Rectal smooth muscle tissue (tissue), 1 donor: ENCODE data around the gene NARS2.
"Not testable (repeated sequence)": the region's sequence is repeated elsewhere in the genome, so short reads cannot be mapped to it uniquely, and the experiment has no call there.

Experiments
- H3K27ac ChIP-seq: one replicate; pipeline ENCODE4 v1.7.0; 2013; ENCODE audit warnings: low read depth, low read length, inconsistent platforms
- H3K27me3 ChIP-seq: one replicate; pipeline ENCODE4 v1.7.0; 2013; ENCODE audit warnings: low read length; ENCODE audit not compliant: control insufficient read depth, insufficient read depth
- H3K36me3 ChIP-seq: one replicate; pipeline ENCODE4 v1.7.0; 2013; ENCODE audit warnings: low read length; ENCODE audit not compliant: control insufficient read depth, insufficient read depth
- H3K4me1 ChIP-seq: one replicate; pipeline ENCODE4 v1.7.0; 2013; ENCODE audit warnings: low read length; ENCODE audit not compliant: control insufficient read depth, insufficient read depth
- H3K4me3 ChIP-seq: one replicate; pipeline ENCODE4 v1.7.0; 2013; ENCODE audit warnings: low read length
- H3K9ac ChIP-seq: one replicate; pipeline ENCODE4 v1.7.0; 2013; ENCODE audit warnings: low read length

Gene NARS2

DNA sequence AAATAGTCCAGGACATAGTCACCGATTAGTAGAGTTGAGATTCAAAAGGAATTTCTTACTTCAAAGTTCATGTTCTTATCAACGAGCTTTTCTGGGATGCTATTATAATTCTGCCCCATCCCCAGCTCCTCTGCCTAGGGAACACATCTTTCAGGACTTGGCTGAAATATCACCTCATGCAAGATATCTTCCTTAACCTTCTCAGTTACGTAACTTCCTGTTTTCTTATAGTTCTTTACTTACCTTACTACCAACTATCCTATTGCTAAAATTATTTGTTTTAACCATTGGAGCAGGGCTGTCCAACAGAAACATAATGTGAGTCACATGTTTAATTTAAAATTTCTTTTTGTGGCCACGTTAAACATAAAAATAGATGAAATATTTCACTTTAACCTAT is 2.3 kb downstream of the NARS2 start:
- no peak overlapping the region for H3K9ac ChIP-seq
- no peak overlapping the region for H3K27ac ChIP-seq

DNA sequence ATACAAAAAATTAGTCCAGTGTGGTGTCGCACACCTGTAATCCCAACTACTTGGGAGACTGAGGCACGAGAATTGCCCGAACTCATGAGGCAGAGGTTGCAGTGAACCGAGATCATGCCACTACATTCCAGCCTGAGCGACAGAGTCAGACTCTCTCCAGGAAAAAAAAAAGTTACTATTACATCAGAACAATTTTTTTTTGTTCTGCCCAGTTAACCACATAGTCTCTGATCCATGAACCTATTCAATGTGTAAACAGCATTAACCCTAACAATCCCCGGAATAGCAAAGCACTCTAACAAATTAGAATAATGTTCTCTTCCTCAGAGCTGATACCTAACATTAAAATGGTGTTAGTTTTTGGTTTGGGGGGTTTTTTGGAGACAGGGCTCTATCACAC is 4.6 kb downstream of the NARS2 start:
- H3K27ac ChIP-seq, result no peak overlapping the region
- no peaks in the 10 kb centered on the region for H3K27me3 ChIP-seq
- H3K36me3 ChIP-seq, result no peaks in the 10 kb centered on the region
- H3K4me1 ChIP-seq, result no peaks in the 10 kb centered on the region
- H3K4me3 ChIP-seq, result no peak overlapping the region
- H3K9ac ChIP-seq, result no peak overlapping the region

More for the DNA sequence above, 2.3 kb downstream of the NARS2 start:
- Histone ChIP-seq H3K4me3 (no peak overlapping the region), H3K4me1 (no peaks in the 10 kb centered on the region), H3K27me3 (no peaks in the 10 kb centered on the region), H3K36me3 (no peaks in the 10 kb centered on the region)

DNA sequence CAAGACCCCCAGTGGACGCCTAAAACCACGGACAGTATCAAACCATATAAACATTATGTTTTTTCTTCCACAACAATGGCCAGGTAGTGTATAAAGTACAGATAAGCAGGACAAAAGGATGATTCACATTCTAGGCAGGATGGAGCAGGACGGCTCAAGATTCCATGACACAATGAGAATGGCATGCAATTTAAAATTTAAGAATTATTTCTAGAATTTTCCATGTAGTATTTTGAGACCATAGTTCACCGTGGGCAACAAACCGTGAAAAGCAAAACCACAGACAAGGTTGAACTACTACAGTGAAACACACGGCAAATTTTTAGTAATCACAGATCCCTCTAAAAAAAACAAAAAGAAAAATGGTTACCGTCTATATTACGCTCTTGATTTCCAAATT is 7.5 kb downstream of the NARS2 start:
- no peaks in the 10 kb centered on the region for H3K36me3 ChIP-seq
- no peak overlapping the region for H3K27ac ChIP-seq
- H3K9ac ChIP-seq, result no peak overlapping the region
- peaks cover 2% of the 10 kb centered on the region for H3K4me1 ChIP-seq
- H3K4me3 ChIP-seq, result no peak overlapping the region
- no peaks in the 10 kb centered on the region for H3K27me3 ChIP-seq

DNA sequence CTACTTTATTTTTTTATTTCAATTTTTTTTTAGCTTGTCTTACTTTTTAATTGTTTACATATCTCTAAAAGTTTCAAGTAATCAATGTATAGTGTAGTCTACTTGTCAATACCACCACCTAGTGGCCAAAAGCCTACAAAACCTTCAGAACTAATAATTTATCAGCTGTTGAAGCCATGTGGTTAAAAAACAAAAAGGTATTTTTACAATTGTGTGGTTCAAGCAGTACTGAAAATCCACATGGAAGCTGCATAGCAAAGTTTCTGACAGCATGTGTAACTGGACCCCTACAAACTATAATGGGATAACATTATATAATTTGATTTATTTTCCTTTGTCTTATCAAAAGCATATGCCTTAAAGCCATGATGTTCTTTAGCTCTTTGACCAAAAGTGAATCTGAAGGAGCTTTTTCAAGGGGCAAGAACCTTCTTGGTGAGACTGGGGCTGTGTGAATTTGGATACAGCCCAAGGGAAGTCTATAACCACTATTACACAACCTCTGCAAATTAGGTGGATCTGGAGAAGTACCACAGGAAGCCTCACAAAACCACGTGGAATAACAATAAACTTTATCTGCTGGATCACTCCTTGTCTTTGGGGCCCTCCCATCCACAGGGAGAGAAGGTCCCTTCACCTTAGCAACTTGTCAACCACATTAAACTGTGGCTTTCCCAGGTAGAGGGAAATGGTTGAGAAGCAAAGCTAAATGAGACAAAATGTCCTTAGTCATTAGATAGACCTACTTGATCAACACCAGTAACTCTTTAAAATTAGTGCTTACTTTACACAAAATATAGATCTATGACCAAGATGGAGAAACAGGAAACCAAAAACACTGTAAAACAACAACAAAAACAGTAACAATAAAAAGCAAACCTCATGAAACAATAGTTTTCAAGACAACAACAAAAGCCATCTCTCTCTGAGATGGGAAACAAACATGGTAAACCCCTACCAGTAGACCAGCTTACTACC is 9.9 kb downstream of the NARS2 start:
- Histone ChIP-seq H3K4me3 (no peak overlapping the region), H3K36me3 (no peaks in the 10 kb centered on the region), H3K4me1 (peaks cover 4% of the 10 kb centered on the region), H3K27ac (no peak overlapping the region), H3K27me3 (no peaks in the 10 kb centered on the region), H3K9ac (no peak overlapping the region)

DNA sequence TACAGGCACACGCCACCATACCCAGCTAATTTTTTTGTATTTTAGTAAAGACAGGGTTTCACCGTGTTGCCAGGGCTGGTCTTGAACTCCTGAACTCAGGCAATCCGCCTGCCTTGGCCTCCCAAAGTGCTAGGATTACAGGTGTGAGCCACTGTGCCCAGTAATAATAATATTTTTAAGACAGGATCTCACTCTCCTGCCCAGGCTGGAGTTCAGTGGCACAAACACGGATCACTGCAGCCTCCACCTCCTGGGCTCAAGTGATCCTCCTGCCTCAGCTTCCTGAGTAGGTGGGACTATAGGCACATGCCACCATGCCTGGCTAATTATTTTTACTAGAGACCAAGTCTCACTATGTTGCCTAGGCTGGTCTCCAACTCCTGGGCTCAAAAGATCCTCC is 10.6 kb downstream of the NARS2 start:
- not testable (repeated sequence) for H3K27ac ChIP-seq, H3K27me3 ChIP-seq, H3K4me1 ChIP-seq, H3K36me3 ChIP-seq, H3K9ac ChIP-seq, H3K4me3 ChIP-seq

DNA sequence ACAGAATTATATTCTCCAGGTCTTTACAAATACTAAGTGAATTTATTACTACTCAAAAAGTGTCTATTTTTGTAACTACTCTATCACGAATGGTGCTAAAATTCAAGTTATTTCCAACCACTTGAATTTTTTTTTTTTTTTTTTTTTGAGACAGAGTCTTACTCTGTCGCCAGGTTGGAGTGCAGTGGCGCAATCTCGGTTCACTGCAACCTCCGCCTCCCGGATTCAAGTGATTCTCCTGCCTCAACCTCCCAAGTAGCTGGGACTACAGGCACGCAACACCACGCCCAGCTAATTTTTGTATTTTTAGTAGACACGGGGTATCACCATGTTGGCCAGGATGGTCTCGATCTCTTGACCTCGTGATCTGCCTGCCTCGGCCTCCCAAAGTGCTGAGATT is 11.6 kb downstream of the NARS2 start:
- H3K36me3 ChIP-seq, H3K27ac ChIP-seq, H3K4me1 ChIP-seq, H3K27me3 ChIP-seq, H3K4me3 ChIP-seq, H3K9ac ChIP-seq: not testable (repeated sequence)

DNA sequence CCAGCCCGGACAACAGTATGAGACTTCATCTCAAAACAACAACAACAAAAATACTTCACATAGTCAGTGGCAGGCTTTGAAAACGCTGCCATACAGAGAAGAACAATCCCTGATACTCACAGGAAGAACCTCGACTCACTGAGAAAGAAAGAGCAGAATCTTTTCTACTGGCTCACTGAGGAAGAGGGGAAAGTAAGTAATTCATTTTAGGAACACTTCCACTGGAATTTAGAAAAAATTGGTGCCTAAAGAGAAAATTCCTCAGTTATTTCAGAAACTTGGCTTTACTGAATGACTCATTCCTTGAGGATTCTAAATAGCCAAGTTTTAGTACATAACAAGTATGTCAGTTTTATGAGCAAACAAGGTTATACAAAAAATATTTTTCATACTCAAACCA is 12.3 kb downstream of the NARS2 start:
- Histone ChIP-seq H3K36me3 (no peaks in the 10 kb centered on the region), H3K27ac (peak overlapping the region; percentile 31), H3K4me1 (peaks cover 4% of the 10 kb centered on the region), H3K27me3 (no peaks in the 10 kb centered on the region), H3K4me3 (no peak overlapping the region), H3K9ac (no peak overlapping the region)

DNA sequence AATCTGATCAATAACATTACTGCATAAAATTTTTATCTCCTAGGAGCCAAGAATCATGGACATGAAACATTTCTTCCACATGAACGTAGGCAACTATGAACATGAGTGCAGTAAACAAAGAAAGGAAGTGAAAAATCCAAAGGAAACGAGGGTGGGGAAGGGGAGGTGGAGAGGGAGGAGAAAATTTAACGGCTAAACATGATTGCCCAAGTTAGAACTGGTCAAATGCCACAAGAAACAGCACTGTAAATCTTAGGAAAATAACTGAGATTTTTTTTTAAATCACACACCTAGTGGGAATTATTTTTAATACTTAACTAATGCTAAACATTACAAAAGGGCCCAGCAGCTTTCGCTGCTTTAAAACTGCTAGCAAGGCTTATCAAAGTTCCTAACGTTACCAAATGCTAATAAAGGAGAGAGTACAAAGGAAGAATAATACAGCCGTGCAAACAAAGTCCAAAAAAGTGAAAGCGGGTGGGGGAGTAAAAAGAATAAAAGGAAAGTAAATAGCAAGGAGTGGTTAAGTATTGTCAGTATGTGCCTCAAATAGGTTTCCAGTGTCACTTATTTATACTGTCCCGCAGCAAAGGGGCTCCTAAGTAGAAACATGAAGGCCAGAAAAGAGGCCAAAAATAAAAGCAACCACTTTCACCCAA is 13.7 kb downstream of the NARS2 start:
- H3K4me1 ChIP-seq, result peaks cover 4% of the 10 kb centered on the region

DNA sequence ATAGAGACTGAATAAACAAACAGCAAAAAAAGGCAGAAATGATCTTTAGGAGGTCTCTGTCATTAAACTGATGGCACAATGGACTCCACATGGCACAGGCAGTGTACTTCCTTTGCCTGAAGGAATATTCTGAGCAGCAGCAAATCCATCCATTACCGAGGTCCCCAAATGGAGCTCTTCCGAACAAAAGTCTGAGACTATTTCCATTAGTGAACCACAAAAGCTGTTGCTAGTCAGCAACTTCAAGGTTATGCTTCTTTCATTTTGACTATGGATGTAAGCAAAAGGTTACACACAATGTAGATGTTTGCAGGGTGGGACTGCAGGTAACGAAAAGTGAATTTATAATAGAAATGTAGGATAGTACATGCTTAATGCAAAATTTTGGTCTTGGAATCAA is 14.5 kb downstream of the NARS2 start:
- Histone ChIP-seq H3K27ac (no peak overlapping the region), H3K4me1 (peaks cover 4% of the 10 kb centered on the region)

More for the DNA sequence above, 13.7 kb downstream of the NARS2 start:
- H3K27ac ChIP-seq, result no peak overlapping the region
- no peak overlapping the region for H3K9ac ChIP-seq
- no peak overlapping the region for H3K4me3 ChIP-seq
- H3K27me3 ChIP-seq, result no peaks in the 10 kb centered on the region
- H3K36me3 ChIP-seq, result no peaks in the 10 kb centered on the region

DNA sequence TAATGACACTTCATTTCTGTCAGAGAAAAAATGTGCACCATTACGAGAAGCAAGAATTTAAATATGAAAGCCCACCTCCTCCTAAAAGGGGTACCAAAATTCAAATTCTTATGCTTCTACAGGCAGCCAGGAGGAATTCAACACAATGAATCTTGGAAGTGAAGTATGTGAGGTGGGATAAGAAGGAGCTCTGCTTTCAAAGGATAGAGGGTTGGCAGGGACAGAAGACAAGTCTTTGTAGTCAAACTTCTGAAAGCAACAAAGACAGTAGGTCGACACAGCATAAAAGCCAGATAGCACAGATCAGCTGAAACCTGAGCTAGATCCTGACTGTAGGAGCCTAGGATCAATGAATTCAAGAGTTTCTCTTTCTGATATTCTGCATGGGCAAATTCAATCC is 17.4 kb downstream of the NARS2 start:
- Histone ChIP-seq H3K4me3 (no peak overlapping the region), H3K9ac (no peak overlapping the region), H3K36me3 (no peaks in the 10 kb centered on the region), H3K4me1 (peaks cover 2% of the 10 kb centered on the region), H3K27ac (no peak overlapping the region), H3K27me3 (no peaks in the 10 kb centered on the region)

More for the DNA sequence above, 14.5 kb downstream of the NARS2 start:
- H3K27me3 ChIP-seq, result no peaks in the 10 kb centered on the region
- no peak overlapping the region for H3K4me3 ChIP-seq
- no peak overlapping the region for H3K9ac ChIP-seq
- H3K36me3 ChIP-seq, result no peaks in the 10 kb centered on the region

DNA sequence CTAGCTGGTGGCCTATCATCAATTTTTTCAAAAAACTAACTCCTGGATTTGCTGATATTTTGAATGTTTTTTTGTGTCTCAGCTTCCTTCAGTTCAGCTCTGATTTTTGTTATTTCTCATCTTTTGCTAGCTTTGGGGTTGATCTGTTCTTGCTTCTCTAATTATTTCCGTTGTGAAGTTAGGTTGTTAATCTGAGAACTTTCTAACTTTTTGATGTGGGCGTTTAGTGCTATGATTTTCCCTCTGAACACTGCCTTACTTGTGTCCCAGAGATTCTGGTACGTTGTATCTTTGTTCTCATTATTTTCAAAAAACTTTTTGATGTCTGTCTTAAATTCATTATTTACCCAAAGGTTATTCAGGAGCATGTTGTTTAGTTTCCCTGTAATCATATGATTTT is 19.1 kb downstream of the NARS2 start:
- Histone ChIP-seq H3K4me1 (no peaks in the 10 kb centered on the region), H3K4me3 (no peak overlapping the region), H3K36me3 (no peaks in the 10 kb centered on the region), H3K27ac (no peak overlapping the region), H3K9ac (no peak overlapping the region), H3K27me3 (no peaks in the 10 kb centered on the region)

DNA sequence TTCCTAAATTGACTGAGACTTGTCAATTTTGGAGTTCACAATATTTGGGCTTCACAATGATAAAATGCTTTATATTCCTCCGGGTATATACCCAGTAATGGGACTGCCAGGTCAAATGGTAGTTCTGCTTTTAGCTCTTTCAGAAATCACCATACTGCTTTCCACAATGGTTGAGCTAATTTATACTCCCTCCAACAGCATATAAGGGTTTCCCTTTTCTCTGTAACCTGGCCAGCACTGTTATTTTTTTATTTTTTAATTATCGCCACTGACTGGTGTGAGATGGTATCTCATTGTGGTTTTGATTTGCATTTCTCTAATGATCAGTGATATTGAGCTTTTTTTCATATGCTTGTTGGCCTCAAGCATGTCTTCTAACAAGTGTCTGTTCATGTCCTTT is 21.8 kb downstream of the NARS2 start:
- Histone ChIP-seq H3K4me1 (no peaks in the 10 kb centered on the region), H3K9ac (no peak overlapping the region), H3K4me3 (no peak overlapping the region), H3K27me3 (no peaks in the 10 kb centered on the region), H3K36me3 (no peaks in the 10 kb centered on the region), H3K27ac (no peak overlapping the region)

DNA sequence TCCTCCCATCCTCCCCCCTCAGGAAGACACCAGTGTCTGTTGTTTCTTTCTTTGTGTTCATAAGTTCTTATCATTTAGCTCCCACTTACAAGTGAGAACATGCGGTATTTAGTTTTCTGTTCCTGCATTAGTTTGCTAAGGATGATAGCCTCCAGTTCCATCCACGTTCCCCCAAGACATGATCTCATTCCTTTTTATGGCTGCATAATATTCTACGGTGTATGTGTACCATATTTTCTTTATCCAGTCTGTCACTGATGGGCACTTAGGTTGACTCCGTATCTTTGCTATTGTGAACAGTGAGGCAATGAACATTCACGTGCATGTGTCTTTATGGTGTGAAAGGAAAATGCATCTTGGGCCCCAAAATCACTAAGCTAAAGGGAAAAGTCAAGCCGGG is 22.5 kb downstream of the NARS2 start:
- H3K4me1 ChIP-seq, H3K4me3 ChIP-seq, H3K27ac ChIP-seq, H3K36me3 ChIP-seq, H3K9ac ChIP-seq, H3K27me3 ChIP-seq: not testable (repeated sequence)
